CD14-positive monocyte (primary cell): Measurements from ENCODE around the gene NIT1. TPM values are rescaled to one million over a fixed set of nuclear protein-coding genes. Genes with fewer than 3 reads are reported as not detected.

ENCODE experiments used
- DNase-seq, 3 donors: peaks; one replicate each; pipeline ENCODE4 v3.0.0-alpha.2; 2011 to 2022
- H2AFZ ChIP-seq: 2 replicates; pipeline ENCODE4 v1.6.0; 2012; ENCODE audit warnings: mild to moderate bottlenecking, low read depth, low read length, inconsistent platforms; ENCODE audit not compliant: insufficient read depth, poor library complexity, severe bottlenecking
- H3K27ac ChIP-seq, 2 donors: 1 replicate in 1 of 2; 2 replicates in 1 of 2; pipeline ENCODE4 v1.5.1; 2012 to 2013; ENCODE audit warnings: low read length in 2 of 2, control low read depth in 1 of 2, inconsistent platforms in 1 of 2, low read depth in 1 of 2, mild to moderate bottlenecking in 1 of 2
- H3K27me3 ChIP-seq, 2 donors: one replicate each; pipeline versions ENCODE4 v1.6.0 to v1.6.1; 2011 to 2013; ENCODE audit warnings: low read length in 2 of 2; ENCODE audit not compliant: control insufficient read depth in 2 of 2, insufficient read depth in 2 of 2
- H3K36me3 ChIP-seq, 2 donors: replicated peaks in 1 of 2; 1 replicate in 1 of 2; 2 replicates in 1 of 2; pipeline versions ENCODE4 v1.5.1 to v1.6.1; 2012 to 2013; ENCODE audit warnings: low read length in 2 of 2, control low read depth in 1 of 2, inconsistent platforms in 1 of 2, mild to moderate bottlenecking in 1 of 2; ENCODE audit not compliant: insufficient read depth in 2 of 2, control insufficient read depth in 1 of 2
- H3K4me1 ChIP-seq, 2 donors: 1 replicate in 1 of 2; 2 replicates in 1 of 2; pipeline versions ENCODE4 v1.5.1 to v1.6.1; 2012 to 2013; ENCODE audit warnings: low read length in 2 of 2, control low read depth in 1 of 2, inconsistent platforms in 1 of 2, mild to moderate bottlenecking in 1 of 2, moderate library complexity in 1 of 2; ENCODE audit not compliant: insufficient read depth in 2 of 2, control insufficient read depth in 1 of 2
- H3K4me2 ChIP-seq: replicated peaks from 2 replicates; pipeline ENCODE3; 2012; ENCODE audit warnings: low read length, moderate library complexity, mild to moderate bottlenecking; ENCODE audit not compliant: poor library complexity, severe bottlenecking; ENCODE audit errors: extremely low read depth
- H3K4me3 ChIP-seq, 3 experiments: fragments of 200-600 bp in 1 of 3; sonication (generic) in 1 of 3; replicated peaks in 1 of 3; 1 replicate in 2 of 3; 2 replicates in 1 of 3; pipeline ENCODE4 v1.5.1; 2011 to 2013; ENCODE audit warnings: low read length in 3 of 3, mild to moderate bottlenecking in 3 of 3, control low read depth in 2 of 3, low read depth in 2 of 3, inconsistent platforms in 1 of 3, moderate library complexity in 1 of 3
- H3K79me2 ChIP-seq: 2 replicates; pipeline ENCODE4 v1.6.0; 2012; ENCODE audit warnings: mild to moderate bottlenecking, control low read depth, inconsistent platforms, low read length, moderate library complexity; ENCODE audit not compliant: insufficient read depth
- H3K9ac ChIP-seq: 2 replicates; pipeline ENCODE4 v1.6.0; 2017; ENCODE audit warnings: low read length, mild to moderate bottlenecking; ENCODE audit not compliant: insufficient read depth, poor library complexity, severe bottlenecking
- H3K9me3 ChIP-seq, 2 donors: replicated peaks in 1 of 2; 1 replicate in 1 of 2; 2 replicates in 1 of 2; pipeline versions ENCODE4 v1.5.1 to v1.6.1; 2012 to 2013; ENCODE audit warnings: low read length in 2 of 2, control low read depth in 1 of 2; ENCODE audit not compliant: control insufficient read depth in 1 of 2, insufficient read depth in 1 of 2
- H4K20me1 ChIP-seq: 2 replicates; pipeline ENCODE4 v1.6.0; 2012; ENCODE audit warnings: mild to moderate bottlenecking, low read length, control low read depth, moderate library complexity; ENCODE audit not compliant: insufficient read depth
- H3K27ac Mint-ChIP-seq, 7 donors: one replicate each; pipeline ENCODE4 v1.8.0; 2020; ENCODE audit warnings: mild to moderate bottlenecking in 7 of 7, mixed read lengths in 7 of 7, moderate library complexity in 6 of 7, inconsistent platforms in 2 of 7
- H3K27me3 Mint-ChIP-seq, 3 donors: one replicate each; pipeline ENCODE4 v1.8.0; 2021 to 2022; ENCODE audit warnings: low read depth in 3 of 3, mild to moderate bottlenecking in 3 of 3, mixed read lengths in 3 of 3, moderate library complexity in 3 of 3, inconsistent platforms in 1 of 3
- H3K36me3 Mint-ChIP-seq, 2 donors: one replicate each; pipeline ENCODE4 v1.8.0; 2020; ENCODE audit warnings: mixed read lengths in 2 of 2, inconsistent platforms in 1 of 2, mild to moderate bottlenecking in 1 of 2
- H3K4me1 Mint-ChIP-seq: one replicate; pipeline ENCODE4 v1.8.0; 2020; ENCODE audit warnings: mild to moderate bottlenecking, mixed read lengths
- H3K4me3 Mint-ChIP-seq, 2 donors: one replicate each; pipeline ENCODE4 v1.8.0; 2020; ENCODE audit warnings: mild to moderate bottlenecking in 2 of 2, mixed read lengths in 2 of 2, moderate library complexity in 1 of 2
- H3K9me3 Mint-ChIP-seq, 7 donors: one replicate each; pipeline ENCODE4 v1.8.0; 2020 to 2022; ENCODE audit warnings: mixed read lengths in 7 of 7, mild to moderate bottlenecking in 6 of 7, moderate library complexity in 6 of 7, inconsistent platforms in 2 of 7
- WGBS: methylation state at CpG from one replicate; pipeline ENCODE4 v1.1.5; 2013; ENCODE audit warnings: missing lambda C conversion rate; ENCODE audit not compliant: insufficient coverage; 5-methylcytosine and 5-hydroxymethylcytosine counted together
- intact Hi-C, 2 donors: fragments of 100-400 bp; cut with micrococcal nuclease; formaldehyde crosslinking; loops; one replicate each; pipeline versions ENCODE4 v1.15.0 to v1.15.1; 2023
- polyA plus RNA-seq, 3 donors: library from polyadenylated mRNA; depleted of rRNA in 1 of 3; unstranded in 2 of 3; stranded (reverse) in 1 of 3; fragments of 300-500 nt in 2 of 3; fragments of >200 nt in 1 of 3; fragmentation: Illumina TruSeq in 2 of 3; gene quantifications; 1 replicate in 2 of 3; 2 replicates in 1 of 3; pipeline ENCODE4 v1.2.3, GENCODE V29; 2012 to 2021
- TF ChIP-seq, protein P1 (sequence below): fragments of 200-600 bp; IDR thresholded peaks from one replicate; pipeline ENCODE4 v1.8.0; 2022; ENCODE audit warnings: antibody characterized with exemption, mild to moderate bottlenecking

Gene NIT1
- polyA plus RNA-seq, 3 donors, result 28.4 to 84.7 (median 35.7) TPM

DNA sequence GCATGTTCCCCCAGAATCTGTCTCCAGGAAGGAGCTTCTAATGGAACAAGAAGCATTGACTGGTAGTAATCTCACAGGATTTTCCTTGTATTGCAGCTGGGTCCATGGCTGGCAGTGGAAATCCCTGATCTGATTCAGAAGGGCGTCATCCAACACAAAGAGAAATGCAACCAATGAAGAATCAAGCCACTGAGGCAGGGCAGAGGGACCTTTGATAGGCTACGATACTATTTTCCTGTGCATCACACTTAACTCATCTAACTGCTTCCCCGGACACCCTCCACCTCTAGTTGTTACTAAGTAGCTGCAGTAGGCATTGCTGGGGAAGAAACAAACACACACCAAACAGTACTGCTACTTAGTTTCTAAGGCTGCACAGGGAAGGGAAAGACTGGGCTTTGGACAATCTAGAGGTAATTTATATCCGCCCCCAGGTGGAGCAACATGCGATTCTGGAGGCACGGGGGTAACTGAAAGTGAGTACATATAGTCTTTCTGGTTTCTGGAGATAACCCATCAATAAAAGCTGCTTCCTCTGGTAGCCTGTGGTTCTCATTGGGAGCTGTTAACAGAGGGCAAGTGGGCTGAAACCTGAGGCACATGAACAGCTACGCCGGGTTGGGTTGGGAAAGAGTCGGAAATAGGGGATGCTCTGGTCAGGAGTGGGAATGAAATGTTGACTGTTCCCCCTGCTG, 40.6 kb downstream of the NIT1 start:
- no peak for DNase-seq
- H3K27me3 ChIP-seq, result no peaks in the 10 kb centered on the region
- Mint-ChIP-seq H3K4me3 (peak overlapping the region in 1 of 2 donors; percentile 85), H3K9me3 (no peaks in the 10 kb centered on the region), H3K27ac (peak overlapping the region; percentile 78 to 94 (median 85)), H3K4me1 (peaks cover 45% of the 10 kb centered on the region), H3K36me3 (peaks cover 33 to 53% of the 10 kb centered on the region in 2 donors), H3K27me3 (no peaks in the 10 kb centered on the region)
- peak overlapping the region; percentile 97 for H3K4me2 ChIP-seq
- peak overlapping the region; percentile 31 to 85 for H3K27ac ChIP-seq
- peak overlapping the region; percentile 92 for H2AFZ ChIP-seq
- intact Hi-C loops, result no loop called here
- no peaks in the 10 kb centered on the region for H4K20me1 ChIP-seq
- TF ChIP-seq, protein P1, sequence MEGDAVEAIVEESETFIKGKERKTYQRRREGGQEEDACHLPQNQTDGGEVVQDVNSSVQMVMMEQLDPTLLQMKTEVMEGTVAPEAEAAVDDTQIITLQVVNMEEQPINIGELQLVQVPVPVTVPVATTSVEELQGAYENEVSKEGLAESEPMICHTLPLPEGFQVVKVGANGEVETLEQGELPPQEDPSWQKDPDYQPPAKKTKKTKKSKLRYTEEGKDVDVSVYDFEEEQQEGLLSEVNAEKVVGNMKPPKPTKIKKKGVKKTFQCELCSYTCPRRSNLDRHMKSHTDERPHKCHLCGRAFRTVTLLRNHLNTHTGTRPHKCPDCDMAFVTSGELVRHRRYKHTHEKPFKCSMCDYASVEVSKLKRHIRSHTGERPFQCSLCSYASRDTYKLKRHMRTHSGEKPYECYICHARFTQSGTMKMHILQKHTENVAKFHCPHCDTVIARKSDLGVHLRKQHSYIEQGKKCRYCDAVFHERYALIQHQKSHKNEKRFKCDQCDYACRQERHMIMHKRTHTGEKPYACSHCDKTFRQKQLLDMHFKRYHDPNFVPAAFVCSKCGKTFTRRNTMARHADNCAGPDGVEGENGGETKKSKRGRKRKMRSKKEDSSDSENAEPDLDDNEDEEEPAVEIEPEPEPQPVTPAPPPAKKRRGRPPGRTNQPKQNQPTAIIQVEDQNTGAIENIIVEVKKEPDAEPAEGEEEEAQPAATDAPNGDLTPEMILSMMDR, result no peak
- H3K79me2 ChIP-seq, result peaks cover 40% of the 10 kb centered on the region
- no peaks in the 10 kb centered on the region for H3K9me3 ChIP-seq
- H3K9ac ChIP-seq, result peak overlapping the region; percentile 87
- H3K4me1 ChIP-seq, result peaks cover 23 to 38% of the 10 kb centered on the region in 2 donors
- peaks cover 32 to 47% of the 10 kb centered on the region in 2 donors for H3K36me3 ChIP-seq
- peak overlapping the region in 2 of 3 experiments; percentile 94 to 97 for H3K4me3 ChIP-seq
- WGBS, result 47% methylated on average over 3 of the region's 9 CpGs

- Histone ChIP-seq H3K4me1 (peaks cover 20 to 36% of the 10 kb centered on the region in 2 donors), H3K4me2 (peak within 1 kb of the TSS; percentile 97), H4K20me1 (no peaks in the 10 kb centered on the region), H2AFZ (peak within 1 kb of the TSS; percentile 92), H3K27me3 (no peaks in the 10 kb centered on the region), H3K9me3 (no peaks in the 10 kb centered on the region), H3K27ac (peak within 1 kb of the TSS; percentile 52 to 85), H3K9ac (peak within 1 kb of the TSS; percentile 87), H3K79me2 (peaks cover 36% of the 10 kb centered on the region), H3K36me3 (peaks cover 38 to 55% of the 10 kb centered on the region in 2 donors), H3K4me3 (peak within 1 kb of the TSS; percentile 69 to 97 (median 94))
- peak; percentile 82 to 87 (median 85) for DNase-seq
- H3K36me3 Mint-ChIP-seq, result peaks cover 42 to 61% of the 10 kb centered on the region in 2 donors
- peak within 1 kb of the TSS; percentile 78 to 94 (median 85) for H3K27ac Mint-ChIP-seq
- intact Hi-C loops, result no loop called here
- TF ChIP-seq, protein P1, result no peak
- peaks cover 44% of the 10 kb centered on the region for H3K4me1 Mint-ChIP-seq
- 6% methylated on average over 47 of the region's 60 CpGs for WGBS
- H3K4me3 Mint-ChIP-seq, result peak within 1 kb of the TSS; percentile 85 to 87
- no peaks in the 10 kb centered on the region for H3K27me3 Mint-ChIP-seq
- no peaks in the 10 kb centered on the region for H3K9me3 Mint-ChIP-seq
Observed at GRCh38 chr1:161159087-161159912, 41.4 kb downstream of the NIT1 start, which contains the start of gene USP21. USP21 (plus strand) TSS chr1:161159500; CDS start chr1:161160641, 1,141 bp downstream.
